Loucy (cell line): Measurements from ENCODE around the gene PPME1.

Experiments used
- H2AFZ ChIP-seq: fragments of 200-600 bp; sonication (generic); 2 replicates; pipeline ENCODE4 v1.6.0; 2016; ENCODE audit warnings: antibody characterized with exemption, mild to moderate bottlenecking, low read length, moderate library complexity
- H3F3A ChIP-seq: fragments of 200-600 bp; 2 replicates; pipeline ENCODE4 v1.6.0; 2016; ENCODE audit warnings: antibody characterized with exemption, low read depth, mild to moderate bottlenecking
- H3K27me3 ChIP-seq: fragments of 200-600 bp; sonication (generic); 2 replicates; pipeline ENCODE4 v1.6.1; 2014; ENCODE audit warnings: low read length, mild to moderate bottlenecking; ENCODE audit not compliant: insufficient read depth, poor library complexity, severe bottlenecking
- H3K36me3 ChIP-seq: fragments of 200-600 bp; sonication (generic); 2 replicates; pipeline ENCODE4 v1.6.1; 2016; ENCODE audit warnings: low read length; ENCODE audit not compliant: insufficient read depth
- H3K4me1 ChIP-seq: fragments of 200-600 bp; sonication (generic); 2 replicates; pipeline ENCODE4 v1.5.1; 2014; ENCODE audit warnings: low read length, mild to moderate bottlenecking; ENCODE audit not compliant: insufficient read depth, poor library complexity, severe bottlenecking
- H3K4me2 ChIP-seq: fragments of 200-600 bp; sonication (generic); 2 replicates; pipeline ENCODE4 v1.6.0; 2014; ENCODE audit warnings: antibody characterized with exemption, low read length, low read depth, mild to moderate bottlenecking; ENCODE audit not compliant: poor library complexity, severe bottlenecking
- H3K4me3 ChIP-seq: fragments of 200-600 bp; sonication (generic); 2 replicates; pipeline ENCODE4 v1.5.1; 2014; ENCODE audit warnings: low read length, mild to moderate bottlenecking, mixed read lengths; ENCODE audit not compliant: poor library complexity, severe bottlenecking
- H3K79me2 ChIP-seq: fragments of 200-600 bp; sonication (generic); 2 replicates; pipeline ENCODE4 v1.6.1; 2014; ENCODE audit warnings: low read length; ENCODE audit not compliant: insufficient read depth
- H3K9ac ChIP-seq: fragments of 200-600 bp; sonication (generic); 2 replicates; pipeline ENCODE4 v1.6.0; 2014; ENCODE audit warnings: mild to moderate bottlenecking, low read depth, low read length, moderate library complexity; ENCODE audit not compliant: poor library complexity, severe bottlenecking
- H3K9me2 ChIP-seq: fragments of 200-600 bp; sonication (generic); replicated peaks from 2 replicates; pipeline ENCODE4 v1.6.1; 2016; ENCODE audit warnings: low read depth, low read length, mixed read lengths
- H3K9me3 ChIP-seq: fragments of 200-600 bp; sonication (generic); 2 replicates; pipeline ENCODE4 v1.6.1; 2014; ENCODE audit warnings: mild to moderate bottlenecking, antibody characterized with exemption, low read length, low read depth; ENCODE audit not compliant: insufficient read depth
- H4K20me1 ChIP-seq: fragments of 200-600 bp; sonication (generic); 2 replicates; pipeline ENCODE4 v1.6.0; 2014; ENCODE audit warnings: antibody characterized with exemption, low read length, mild to moderate bottlenecking; ENCODE audit not compliant: insufficient read depth, poor library complexity, severe bottlenecking
- CTCF ChIP-seq: fragments of 200-600 bp; sonication (generic); conservative IDR thresholded peaks from 2 replicates; pipeline ENCODE4 v1.5.1; 2014; ENCODE audit warnings: mild to moderate bottlenecking, antibody characterized with exemption, low read length
- EZH2phosphoT487 ChIP-seq: fragments of 200-600 bp; IDR thresholded peaks from 2 replicates; pipeline ENCODE4 v1.6.1; 2018; ENCODE audit warnings: antibody characterized with exemption, mild to moderate bottlenecking, moderate library complexity, borderline replicate concordance

PPME1 gene

DNA sequence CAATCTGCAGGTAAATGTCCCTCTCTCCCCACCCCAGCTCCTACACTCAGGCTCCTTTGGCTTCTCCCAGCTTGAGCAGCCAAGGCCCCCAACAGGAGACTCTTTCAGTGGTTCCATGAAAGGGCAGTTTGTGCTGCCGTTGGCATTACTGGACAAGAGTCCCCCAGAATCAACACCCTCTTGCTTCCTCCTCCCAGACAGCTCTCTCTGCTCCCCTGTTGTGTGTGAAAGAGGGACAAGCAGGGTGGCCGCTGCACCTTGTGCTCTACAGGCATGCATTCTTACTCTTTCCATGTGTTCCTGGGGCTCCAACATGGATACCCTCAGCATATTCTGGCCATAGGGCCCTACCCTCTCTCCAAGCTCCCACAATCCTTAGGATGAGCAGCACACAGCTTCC is 91.6 kb downstream of the PPME1 start:
- Histone ChIP-seq H3K4me1 (no peaks in the 10 kb centered on the region), H2AFZ (no peak overlapping the region), H3K9me2 (no peaks in the 10 kb centered on the region), H3F3A (no peaks in the 10 kb centered on the region), H3K36me3 (no peaks in the 10 kb centered on the region), H3K4me3 (no peak overlapping the region), H3K9me3 (no peaks in the 10 kb centered on the region), H3K9ac (no peak overlapping the region), H4K20me1 (no peaks in the 10 kb centered on the region), H3K27me3 (no peaks in the 10 kb centered on the region), H3K4me2 (no peak overlapping the region), H3K79me2 (no peaks in the 10 kb centered on the region)
- no peak for TF ChIP-seq CTCF
- TF ChIP-seq EZH2phosphoT487, result no peak

DNA sequence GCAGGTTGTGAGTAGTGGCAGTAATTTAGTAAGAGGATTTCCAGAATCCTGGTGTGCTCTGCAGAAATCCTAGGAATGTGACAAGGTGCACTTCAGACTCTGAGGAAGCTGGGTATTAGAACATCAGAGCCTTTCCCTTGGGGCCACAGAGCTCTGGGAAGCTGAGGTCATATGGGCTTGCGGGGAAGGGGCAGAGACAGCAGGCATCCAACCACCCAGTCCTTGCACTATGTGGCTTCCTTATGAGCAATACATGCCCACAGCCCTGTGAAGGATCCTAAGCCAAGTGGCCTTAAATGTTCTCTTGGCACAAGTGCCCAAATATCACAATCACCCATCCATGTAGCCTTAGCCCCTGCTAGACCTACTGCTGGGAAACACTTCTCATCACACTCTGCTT is 94.2 kb downstream of the PPME1 start:
- Histone ChIP-seq H2AFZ (no peak overlapping the region), H3K9ac (no peak overlapping the region)

DNA sequence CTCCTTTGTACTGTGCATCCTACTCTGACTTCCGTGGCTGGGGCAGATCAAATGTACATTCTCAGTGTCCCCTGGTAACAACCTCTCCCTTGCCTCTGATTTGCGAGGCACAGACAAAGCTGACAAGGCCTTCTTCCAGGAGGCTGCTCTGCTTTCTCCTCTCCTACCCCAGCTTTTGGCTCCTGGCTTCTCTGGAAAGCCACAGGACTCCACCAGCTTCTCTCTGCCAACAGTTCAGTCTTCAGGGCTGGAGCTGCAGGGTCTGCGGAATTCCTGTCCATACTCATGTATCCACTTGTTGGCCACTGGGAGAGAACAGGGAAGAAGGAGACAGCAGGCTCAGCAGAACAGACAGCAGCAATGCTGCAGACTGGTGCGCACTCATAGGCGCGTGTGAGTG is 95.9 kb downstream of the PPME1 start:
- Histone ChIP-seq H3K9me3 (no peaks in the 10 kb centered on the region), H3K79me2 (no peaks in the 10 kb centered on the region), H2AFZ (no peak overlapping the region), H3K4me1 (peaks cover 21% of the 10 kb centered on the region), H3K4me3 (no peak overlapping the region), H3F3A (no peaks in the 10 kb centered on the region), H3K27me3 (no peaks in the 10 kb centered on the region), H3K9ac (no peak overlapping the region), H3K9me2 (no peaks in the 10 kb centered on the region), H3K4me2 (no peak overlapping the region), H3K36me3 (no peaks in the 10 kb centered on the region), H4K20me1 (no peaks in the 10 kb centered on the region)
- TF ChIP-seq CTCF, result no peak
- no peak for TF ChIP-seq EZH2phosphoT487

More for the DNA sequence above, 94.2 kb downstream of the PPME1 start:
- H3K9me3 ChIP-seq, result no peaks in the 10 kb centered on the region
- TF ChIP-seq EZH2phosphoT487 (no peak), CTCF (no peak)
- H3K4me2 ChIP-seq, result no peak overlapping the region
- no peaks in the 10 kb centered on the region for H3F3A ChIP-seq
- no peaks in the 10 kb centered on the region for H3K79me2 ChIP-seq
- H3K36me3 ChIP-seq, result no peaks in the 10 kb centered on the region
- no peak overlapping the region for H3K4me3 ChIP-seq
- H3K27me3 ChIP-seq, result no peaks in the 10 kb centered on the region
- peaks cover 21% of the 10 kb centered on the region for H3K4me1 ChIP-seq
- no peaks in the 10 kb centered on the region for H4K20me1 ChIP-seq
- no peaks in the 10 kb centered on the region for H3K9me2 ChIP-seq
